NOMO-1 treated with DMSO at 0.1 percent for 48 hours (cell line): ENCODE results near the gene ENTPD1.
"Not testable (repeated sequence)": the region's sequence is repeated elsewhere in the genome, so short reads cannot be mapped to it uniquely, and the experiment has no call there.

Experiments used
- DNase-seq: peaks from one replicate; lab custom pipeline; 2025; ENCODE audit not compliant: unreplicated experiment; lab: John Stamatoyannopoulos, UW

The ENTPD1 gene

GRCh38 chr10:95861386-95861785, 105.4 kb downstream of the ENTPD1 start:
- DNase-seq = no peak

- DNase-seq = peak; percentile 80
These were observed 109.2 kb downstream of the ENTPD1 start for GRCh38 chr10:95864906-95865813.

GRCh38 chr10:95865814-95866466, 110.0 kb downstream of the ENTPD1 start:
- DNase-seq = no peak

- no peak for DNase-seq
These were observed 110.5 kb downstream of the ENTPD1 start for GRCh38 chr10:95866467-95866842.

- no peak for DNase-seq
These were observed 111.9 kb downstream of the ENTPD1 start for GRCh38 chr10:95867866-95868265.

- no peak for DNase-seq
These were observed 116.3 kb downstream of the ENTPD1 start for GRCh38 chr10:95872158-95872711.

- no peak for DNase-seq
These were observed 117.2 kb downstream of the ENTPD1 start for GRCh38 chr10:95873139-95873538.

- DNase-seq = no peak
These were observed 117.7 kb downstream of the ENTPD1 start for GRCh38 chr10:95873651-95874050.

GRCh38 chr10:95874783-95875182, 118.8 kb downstream of the ENTPD1 start:
- not testable (repeated sequence) for DNase-seq

GRCh38 chr10:95876756-95877155, 120.8 kb downstream of the ENTPD1 start:
- no peak for DNase-seq

- DNase-seq = peak; percentile 17
These were observed 121.9 kb downstream of the ENTPD1 start for GRCh38 chr10:95877881-95878280.

- peak; percentile 19 for DNase-seq
These were observed 124.7 kb downstream of the ENTPD1 start for GRCh38 chr10:95880704-95881103.

GRCh38 chr10:95881316-95881715, 125.4 kb downstream of the ENTPD1 start:
- DNase-seq = no peak

GRCh38 chr10:95889830-95890229, 133.9 kb downstream of the ENTPD1 start:
- DNase-seq = no peak

- DNase-seq = peak; percentile 57
These were observed 140.3 kb downstream of the ENTPD1 start for GRCh38 chr10:95896071-95896850.

- DNase-seq = not testable (repeated sequence)
These were observed 150.1 kb downstream of the ENTPD1 start for GRCh38 chr10:95905897-95906580.

GRCh38 chr10:95906677-95907455, 150.9 kb downstream of the ENTPD1 start:
- peak; percentile 59 for DNase-seq

GRCh38 chr10:95907456-95908253, 151.7 kb downstream of the ENTPD1 start, which contains the start of gene CC2D2B:
Gene CC2D2B, plus strand, starts transcription at chr10:95907975. Its CDS starts 3,349 bp downstream, at chr10:95911324.
- DNase-seq = peak; percentile 48

GRCh38 chr10:95908450-95908849, 152.5 kb downstream of the ENTPD1 start:
- DNase-seq = no peak
